Memory B cell (primary cell): ENCODE data around the gene WDFY4.

Experiments
- ATAC-seq: fragments of 150-1000 bp; cut with Tn5 transposase; 2 replicates; pipeline ENCODE4 v1.10.0; 2021; ENCODE audit warnings: low read depth, mild to moderate bottlenecking, moderate library complexity
- DNase-seq, 2 donors: peaks; one replicate each; pipeline ENCODE4 v3.0.0; 2022; ENCODE audit warnings: low spot score in 2 of 2
- H3K27ac Mint-ChIP-seq: one replicate; pipeline ENCODE4 v1.8.0; 2022; ENCODE audit warnings: mild to moderate bottlenecking, moderate library complexity, mixed read lengths
- H3K27me3 Mint-ChIP-seq: one replicate; pipeline ENCODE4 v1.8.0; 2022; ENCODE audit warnings: mixed read lengths
- H3K36me3 Mint-ChIP-seq: one replicate; pipeline ENCODE4 v1.8.0; 2022; ENCODE audit warnings: mild to moderate bottlenecking, mixed read lengths
- H3K4me1 Mint-ChIP-seq: one replicate; pipeline ENCODE4 v1.8.0; 2022; ENCODE audit warnings: mixed read lengths
- H3K4me3 Mint-ChIP-seq: one replicate; pipeline ENCODE4 v1.8.0; 2022; ENCODE audit warnings: mild to moderate bottlenecking, moderate library complexity, mixed read lengths
- H3K9me3 Mint-ChIP-seq: one replicate; pipeline ENCODE4 v1.8.0; 2022; ENCODE audit warnings: mixed read lengths

WDFY4 gene

GRCh38 chr10:48691812-48692528 is 7.3 kb downstream of the WDFY4 start:
- no peak for DNase-seq
- H3K9me3 Mint-ChIP-seq = no peaks in the 10 kb centered on the region
- peaks cover 65% of the 10 kb centered on the region for H3K4me1 Mint-ChIP-seq
- no peaks in the 10 kb centered on the region for H3K27me3 Mint-ChIP-seq
- ATAC-seq = peak; percentile 24
- H3K4me3 Mint-ChIP-seq = peak overlapping the region; percentile 58
- peak overlapping the region; percentile 93 for H3K27ac Mint-ChIP-seq
- peaks cover 28% of the 10 kb centered on the region for H3K36me3 Mint-ChIP-seq

- Mint-ChIP-seq H3K4me3 (peak overlapping the region; percentile 60), H3K27me3 (no peaks in the 10 kb centered on the region), H3K27ac (peak overlapping the region; percentile 93), H3K36me3 (peaks cover 30% of the 10 kb centered on the region), H3K4me1 (peaks cover 70% of the 10 kb centered on the region), H3K9me3 (no peaks in the 10 kb centered on the region)
- DNase-seq (no peak), ATAC-seq (no peak)
These were observed 8.1 kb downstream of the WDFY4 start for GRCh38 chr10:48692748-48693147.

GRCh38 chr10:48693206-48693605 is 8.5 kb downstream of the WDFY4 start:
- ATAC-seq (no peak), DNase-seq (no peak)
- Mint-ChIP-seq H3K9me3 (no peaks in the 10 kb centered on the region), H3K4me3 (peak overlapping the region; percentile 60), H3K36me3 (peaks cover 34% of the 10 kb centered on the region), H3K27ac (peak overlapping the region; percentile 93), H3K4me1 (peaks cover 71% of the 10 kb centered on the region), H3K27me3 (no peaks in the 10 kb centered on the region)

DNA sequence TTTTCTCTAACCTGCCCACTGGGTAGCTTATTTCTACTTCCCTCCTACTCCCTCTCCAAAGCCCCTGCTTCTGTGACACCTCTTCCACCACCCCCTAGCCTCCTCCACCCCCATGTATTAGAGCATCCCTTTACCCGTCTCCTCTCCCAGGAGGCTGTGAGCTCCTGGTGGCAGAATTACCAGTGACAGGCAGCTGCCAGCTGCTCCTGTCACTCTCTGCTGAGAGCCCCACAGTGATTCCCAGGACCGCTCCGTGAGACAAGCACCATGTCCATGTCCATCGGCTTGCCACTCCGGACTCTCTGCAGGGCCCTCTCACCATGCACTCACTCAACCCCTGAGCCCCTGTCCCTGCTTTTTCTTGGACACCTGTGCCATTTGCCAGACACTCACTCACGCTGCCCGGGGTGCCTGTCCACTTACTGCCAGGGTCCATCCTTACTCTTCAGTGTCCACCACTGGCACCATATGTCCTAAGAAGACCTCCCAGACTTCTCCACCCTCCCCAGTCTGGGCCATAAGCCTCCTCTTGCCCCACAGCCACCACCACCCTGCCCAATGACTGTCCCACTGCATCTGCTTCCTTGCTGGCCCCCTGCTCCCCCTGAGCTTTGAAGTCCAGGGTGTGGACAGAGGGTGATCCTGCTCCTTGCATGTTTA is 9.8 kb downstream of the WDFY4 start:
- DNase-seq = no peak
- Mint-ChIP-seq H3K9me3 (no peaks in the 10 kb centered on the region), H3K4me3 (peak overlapping the region; percentile 21), H3K4me1 (peaks cover 74% of the 10 kb centered on the region), H3K27me3 (no peaks in the 10 kb centered on the region), H3K27ac (peak overlapping the region; percentile 93), H3K36me3 (peaks cover 37% of the 10 kb centered on the region)
- no peak for ATAC-seq

- Mint-ChIP-seq H3K9me3 (no peaks in the 10 kb centered on the region), H3K36me3 (peaks cover 32% of the 10 kb centered on the region), H3K27ac (peak overlapping the region; percentile 49), H3K4me1 (peaks cover 78% of the 10 kb centered on the region), H3K27me3 (no peaks in the 10 kb centered on the region), H3K4me3 (peak overlapping the region; percentile 46)
- DNase-seq (no peak), ATAC-seq (no peak)
These were observed 11.2 kb downstream of the WDFY4 start for GRCh38 chr10:48695636-48696534.

- no peaks in the 10 kb centered on the region for H3K9me3 Mint-ChIP-seq
- DNase-seq = no peak
- ATAC-seq = no peak
- no peaks in the 10 kb centered on the region for H3K27me3 Mint-ChIP-seq
- peaks cover 35% of the 10 kb centered on the region for H3K36me3 Mint-ChIP-seq
- H3K4me1 Mint-ChIP-seq = peaks cover 84% of the 10 kb centered on the region
- H3K4me3 Mint-ChIP-seq = peak overlapping the region; percentile 46
- H3K27ac Mint-ChIP-seq = peak overlapping the region; percentile 49
These were observed 11.8 kb downstream of the WDFY4 start for GRCh38 chr10:48696535-48696873.

- Mint-ChIP-seq H3K27me3 (no peaks in the 10 kb centered on the region), H3K4me1 (peaks cover 82% of the 10 kb centered on the region), H3K4me3 (peak overlapping the region; percentile 46), H3K9me3 (no peaks in the 10 kb centered on the region), H3K27ac (peak overlapping the region; percentile 49), H3K36me3 (peaks cover 32% of the 10 kb centered on the region)
- ATAC-seq = no peak
- no peak for DNase-seq
These were observed 12.4 kb downstream of the WDFY4 start for GRCh38 chr10:48697091-48697490.

- Mint-ChIP-seq H3K4me3 (peak overlapping the region; percentile 9), H3K4me1 (peaks cover 81% of the 10 kb centered on the region), H3K36me3 (peaks cover 25% of the 10 kb centered on the region), H3K27ac (peak overlapping the region; percentile 79), H3K27me3 (no peaks in the 10 kb centered on the region), H3K9me3 (no peaks in the 10 kb centered on the region)
- ATAC-seq (peak; percentile 64), DNase-seq (peak in 1 of 2 donors; percentile 24)
These were observed 13.4 kb downstream of the WDFY4 start for GRCh38 chr10:48697821-48698764.

DNA sequence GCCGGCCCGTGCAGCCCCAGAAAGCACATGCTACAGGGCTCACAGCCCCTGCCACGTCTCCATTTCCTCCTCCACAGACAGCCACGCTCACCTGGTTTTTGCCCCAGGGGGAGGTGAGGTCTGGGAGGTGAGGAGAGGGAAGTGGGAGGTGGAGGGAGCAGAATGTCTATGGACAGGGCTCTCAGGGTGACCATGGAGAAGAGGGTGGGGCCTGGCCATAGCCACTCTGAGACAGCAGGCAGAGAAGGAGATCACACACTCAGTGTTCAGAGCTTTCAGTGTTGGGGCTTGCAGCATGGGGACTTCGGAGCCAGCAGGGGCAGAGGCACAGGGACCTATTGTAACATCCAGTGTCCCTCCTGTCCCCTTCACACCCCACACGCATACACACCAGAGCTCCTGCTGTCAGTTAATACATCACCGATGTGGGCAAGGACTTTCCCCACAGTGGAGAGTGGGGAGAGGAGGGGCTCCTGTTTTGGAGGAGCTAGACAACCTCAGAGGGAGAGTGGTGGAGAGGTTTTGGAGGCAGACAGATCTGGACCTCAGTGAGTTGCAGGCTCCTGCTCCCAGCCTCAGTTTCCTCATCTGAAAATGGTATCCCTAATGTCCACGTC is 14.4 kb downstream of the WDFY4 start:
- no peak for ATAC-seq
- peaks cover 80% of the 10 kb centered on the region for H3K4me1 Mint-ChIP-seq

GRCh38 chr10:48700071-48700470 is 15.4 kb downstream of the WDFY4 start:
- H3K4me3 Mint-ChIP-seq = peak overlapping the region; percentile 1
- no peak for ATAC-seq
- peak overlapping the region; percentile 79 for H3K27ac Mint-ChIP-seq
- peaks cover 18% of the 10 kb centered on the region for H3K36me3 Mint-ChIP-seq
- H3K27me3 Mint-ChIP-seq = no peaks in the 10 kb centered on the region
- peaks cover 78% of the 10 kb centered on the region for H3K4me1 Mint-ChIP-seq
- no peak for DNase-seq
- H3K9me3 Mint-ChIP-seq = no peaks in the 10 kb centered on the region

More for the DNA sequence above, 14.4 kb downstream of the WDFY4 start:
- Mint-ChIP-seq H3K27ac (peak overlapping the region; percentile 79), H3K4me3 (peak overlapping the region; percentile 9), H3K9me3 (no peaks in the 10 kb centered on the region), H3K27me3 (no peaks in the 10 kb centered on the region), H3K36me3 (peaks cover 25% of the 10 kb centered on the region)
- no peak for DNase-seq

GRCh38 chr10:48700493-48700892 is 15.8 kb downstream of the WDFY4 start:
- Mint-ChIP-seq H3K9me3 (no peaks in the 10 kb centered on the region), H3K4me1 (peaks cover 79% of the 10 kb centered on the region)
- ATAC-seq = no peak

DNA sequence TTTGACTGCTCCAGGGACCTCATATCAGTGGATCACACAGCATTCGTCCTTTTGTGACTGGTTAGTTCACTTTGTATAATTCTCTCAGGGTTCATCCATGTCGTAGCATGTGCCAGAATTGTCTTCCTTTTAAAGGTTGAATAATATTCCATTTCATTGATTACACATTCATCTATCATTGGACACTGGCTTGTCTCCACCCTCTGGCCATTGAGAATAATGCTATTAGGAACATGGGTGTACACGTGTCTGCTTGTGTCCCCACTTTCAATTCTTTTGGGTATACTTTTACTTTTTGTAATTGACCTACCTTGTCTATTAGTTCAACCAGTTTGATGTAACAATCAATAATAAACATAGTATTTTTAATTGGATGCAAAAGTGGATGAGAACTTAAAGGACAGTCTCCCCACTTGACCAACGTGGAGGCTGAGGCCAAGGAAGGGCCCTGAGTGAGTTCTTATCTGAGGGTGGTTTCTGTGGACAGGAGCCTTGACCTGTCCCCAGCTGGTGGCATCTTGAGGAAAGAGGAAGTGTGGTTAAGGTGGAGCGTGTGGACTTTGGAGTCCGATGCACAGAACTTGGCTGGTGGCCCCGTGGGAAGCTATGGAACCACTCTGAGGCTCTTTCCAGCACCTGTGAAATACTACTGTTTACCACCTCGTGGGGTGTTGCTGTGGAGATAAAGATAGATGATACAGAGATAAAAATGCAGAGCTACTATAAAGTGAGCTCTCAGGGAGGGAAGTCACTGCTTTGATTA is 16.6 kb downstream of the WDFY4 start:
- H3K4me3 Mint-ChIP-seq = peak overlapping the region; percentile 37
- no peaks in the 10 kb centered on the region for H3K27me3 Mint-ChIP-seq
- H3K36me3 Mint-ChIP-seq = peaks cover 20% of the 10 kb centered on the region
- ATAC-seq = peak; percentile 51
- peak overlapping the region; percentile 79 for H3K27ac Mint-ChIP-seq
- H3K9me3 Mint-ChIP-seq = no peaks in the 10 kb centered on the region
- H3K4me1 Mint-ChIP-seq = peaks cover 81% of the 10 kb centered on the region
- DNase-seq = peak in 1 of 2 donors; percentile 24

More at GRCh38 chr10:48700493-48700892, 15.8 kb downstream of the WDFY4 start:
- Mint-ChIP-seq H3K36me3 (peaks cover 22% of the 10 kb centered on the region), H3K27me3 (no peaks in the 10 kb centered on the region), H3K4me3 (peak overlapping the region; percentile 1), H3K27ac (peak overlapping the region; percentile 79)
- DNase-seq = no peak
